Measurements from ENCODE around the gene SEMA4A.
"Not testable (repeated sequence)": the region's sequence is repeated elsewhere in the genome, so short reads cannot be mapped to it uniquely, and the experiment has no call there.

SEMA4A gene

GRCh38 chr1:156119503-156120209 lies 33.7 kb upstream of the SEMA4A start:
- no peak for DNase-seq (ENCODE audit: low spot score)

- DNase-seq (ENCODE audit: low spot score): no peak
Measured at GRCh38 chr1:156120318-156120717, 33.1 kb upstream of the SEMA4A start.

GRCh38 chr1:156121005-156121404 lies 32.4 kb upstream of the SEMA4A start:
- DNase-seq (ENCODE audit: low spot score): not testable (repeated sequence)

GRCh38 chr1:156121457-156121856 lies 31.9 kb upstream of the SEMA4A start:
- no peak for DNase-seq (ENCODE audit: low spot score)

GRCh38 chr1:156122086-156122485 lies 31.3 kb upstream of the SEMA4A start:
- no peak for DNase-seq (ENCODE audit: low spot score)

GRCh38 chr1:156122519-156123355 lies 30.6 kb upstream of the SEMA4A start:
- no peak for DNase-seq (ENCODE audit: low spot score)

GRCh38 chr1:156123356-156124196 lies 29.8 kb upstream of the SEMA4A start:
- peak; percentile 88 for DNase-seq (ENCODE audit: low spot score)

- no peak for DNase-seq (ENCODE audit: low spot score)
Measured at GRCh38 chr1:156124557-156125483, 28.6 kb upstream of the SEMA4A start.

GRCh38 chr1:156125544-156125943 lies 27.8 kb upstream of the SEMA4A start:
- DNase-seq (ENCODE audit: low spot score): not testable (repeated sequence)

GRCh38 chr1:156126043-156126629 lies 27.2 kb upstream of the SEMA4A start:
- no peak for DNase-seq (ENCODE audit: low spot score)

GRCh38 chr1:156126630-156127534 lies 26.5 kb upstream of the SEMA4A start:
- DNase-seq (ENCODE audit: low spot score): no peak

- no peak for DNase-seq (ENCODE audit: low spot score)
Measured at GRCh38 chr1:156128308-156128653, 25.1 kb upstream of the SEMA4A start.

- no peak for DNase-seq (ENCODE audit: low spot score)
Measured at GRCh38 chr1:156128654-156129597, 24.5 kb upstream of the SEMA4A start.

- DNase-seq (ENCODE audit: low spot score): peak; percentile 91
Measured at GRCh38 chr1:156129687-156130577, 23.5 kb upstream of the SEMA4A start.

- no peak for DNase-seq (ENCODE audit: low spot score)
Measured at GRCh38 chr1:156130578-156130942, 22.8 kb upstream of the SEMA4A start.

- DNase-seq (ENCODE audit: low spot score): no peak
Measured at GRCh38 chr1:156134716-156135435, 18.5 kb upstream of the SEMA4A start.

Measured in D341Med (cell line).